Suprapubic skin (tissue), 4 donors: ENCODE measurements around the gene RARS1. TPM values are rescaled to one million over a fixed set of nuclear protein-coding genes. Genes with fewer than 3 reads are reported as not detected.
"Not testable (repeated sequence)": the region's sequence is repeated elsewhere in the genome, so short reads cannot be mapped to it uniquely, and the experiment has no call there.

Experiments
- DNase-seq, 2 donors: peaks; one replicate each; pipeline ENCODE4 v3.0.0-alpha.2; 2019; ENCODE audit warnings: low spot score in 2 of 2
- H3K27ac ChIP-seq: fragments of 200-600 bp; sonication (generic); one replicate; pipeline ENCODE4 v1.5.1; 2019
- H3K27me3 ChIP-seq: fragments of 200-600 bp; sonication (generic); one replicate; pipeline ENCODE4 v1.5.1; 2019
- H3K36me3 ChIP-seq: fragments of 200-600 bp; sonication (generic); one replicate; pipeline ENCODE4 v1.5.1; 2019
- H3K4me1 ChIP-seq: fragments of 200-600 bp; sonication (generic); one replicate; pipeline ENCODE4 v1.5.1; 2019
- H3K4me3 ChIP-seq: fragments of 200-600 bp; sonication (generic); one replicate; pipeline ENCODE4 v1.5.1; 2019; ENCODE audit warnings: mild to moderate bottlenecking
- H3K9me3 ChIP-seq: fragments of 200-600 bp; sonication (generic); one replicate; pipeline ENCODE4 v1.5.1; 2019
- EP300 ChIP-seq: sonication (generic); formaldehyde crosslinking; IDR thresholded peaks from one replicate; pipeline ENCODE4 v1.6.1; 2017; ENCODE audit warnings: antibody characterized with exemption
- POLR2A ChIP-seq, 2 donors: fragments of 450-650 bp; IDR thresholded peaks; one replicate each; pipeline ENCODE4 v1.6.1; 2017; ENCODE audit warnings: antibody characterized with exemption in 2 of 2, mild to moderate bottlenecking in 2 of 2, moderate library complexity in 2 of 2
- POLR2AphosphoS5 ChIP-seq, 3 donors: sonication (generic); formaldehyde crosslinking; IDR thresholded peaks; one replicate each; pipeline ENCODE4 v1.6.1; 2017; ENCODE audit warnings: antibody characterized with exemption in 3 of 3
- WGBS: methylation state at CpG from one replicate; pipeline ENCODE4 v1.1.5; 2018; 5-methylcytosine and 5-hydroxymethylcytosine counted together
- total RNA-seq, 4 donors: library from RNA; depleted of rRNA; stranded (reverse); fragments of >200 nt; gene quantifications; one replicate each; pipeline ENCODE4 v1.1.0, GENCODE V29; 2016
- TF ChIP-seq, protein P1 (sequence below), 2 donors: fragments of 200-600 bp in 1 of 2; fragments of 450-650 bp in 1 of 2; sonication (generic) in 1 of 2; IDR thresholded peaks; one replicate each; pipeline ENCODE4 v1.5.1; 2016 to 2019; ENCODE audit warnings: antibody characterized with exemption in 2 of 2, mild to moderate bottlenecking in 1 of 2, moderate library complexity in 1 of 2

Gene RARS1
- total RNA-seq, 4 donors from 2014 or later, result 58.6 to 129 (median 77.0) TPM

DNA sequence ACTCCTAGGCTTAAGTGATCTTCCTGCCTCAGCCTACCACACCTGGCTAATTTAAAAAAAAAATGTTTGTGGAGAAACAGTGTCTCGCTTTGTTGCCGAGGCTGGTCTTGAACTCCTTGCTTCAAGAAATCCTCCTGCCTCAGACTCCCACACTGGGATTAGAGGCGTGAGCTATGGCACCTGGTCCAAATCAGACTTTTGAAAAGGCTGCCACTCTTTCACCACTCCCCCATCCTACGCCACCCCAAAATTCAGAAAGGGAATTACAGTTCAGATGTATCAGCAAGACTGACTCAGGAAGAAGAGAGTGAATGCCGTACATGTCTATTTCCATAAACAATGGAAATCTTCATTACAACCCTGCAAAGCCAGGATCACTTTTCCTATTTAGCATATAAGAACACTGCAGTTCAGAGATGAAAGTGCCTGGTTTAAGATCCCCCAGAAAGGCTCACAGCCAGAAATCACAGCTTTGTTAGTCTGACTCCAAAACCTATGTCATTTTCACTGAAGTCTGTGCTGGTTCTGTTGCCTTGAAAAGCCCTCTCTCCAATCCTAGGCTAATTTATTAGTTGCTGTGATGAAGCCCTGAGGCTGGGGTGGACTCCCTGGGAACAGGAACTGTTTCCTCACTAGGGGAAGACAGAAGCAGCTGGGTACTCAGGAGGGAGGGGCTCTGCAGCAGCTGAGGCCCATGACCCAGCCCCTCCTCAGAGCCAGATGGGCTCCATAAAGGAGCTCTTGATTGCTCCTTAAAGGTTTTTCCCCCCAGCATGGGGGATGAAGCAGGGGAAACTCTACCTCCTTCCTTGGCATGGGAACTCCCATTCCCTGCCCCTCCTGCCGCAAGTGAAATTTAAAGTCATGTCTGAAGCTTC lies 46.0 kb downstream of the RARS1 start:
- TF ChIP-seq EP300 (no peak), POLR2A (IDR thresholded peaks at IDR 0.05) (no peak), POLR2AphosphoS5 (IDR thresholded peaks at IDR 0.05) (no peak)
- TF ChIP-seq, protein P1, sequence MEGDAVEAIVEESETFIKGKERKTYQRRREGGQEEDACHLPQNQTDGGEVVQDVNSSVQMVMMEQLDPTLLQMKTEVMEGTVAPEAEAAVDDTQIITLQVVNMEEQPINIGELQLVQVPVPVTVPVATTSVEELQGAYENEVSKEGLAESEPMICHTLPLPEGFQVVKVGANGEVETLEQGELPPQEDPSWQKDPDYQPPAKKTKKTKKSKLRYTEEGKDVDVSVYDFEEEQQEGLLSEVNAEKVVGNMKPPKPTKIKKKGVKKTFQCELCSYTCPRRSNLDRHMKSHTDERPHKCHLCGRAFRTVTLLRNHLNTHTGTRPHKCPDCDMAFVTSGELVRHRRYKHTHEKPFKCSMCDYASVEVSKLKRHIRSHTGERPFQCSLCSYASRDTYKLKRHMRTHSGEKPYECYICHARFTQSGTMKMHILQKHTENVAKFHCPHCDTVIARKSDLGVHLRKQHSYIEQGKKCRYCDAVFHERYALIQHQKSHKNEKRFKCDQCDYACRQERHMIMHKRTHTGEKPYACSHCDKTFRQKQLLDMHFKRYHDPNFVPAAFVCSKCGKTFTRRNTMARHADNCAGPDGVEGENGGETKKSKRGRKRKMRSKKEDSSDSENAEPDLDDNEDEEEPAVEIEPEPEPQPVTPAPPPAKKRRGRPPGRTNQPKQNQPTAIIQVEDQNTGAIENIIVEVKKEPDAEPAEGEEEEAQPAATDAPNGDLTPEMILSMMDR (IDR thresholded peaks at IDR 0.05), result no peak
- WGBS, result 65% methylated on average over 6 of the region's 6 CpGs
- Histone ChIP-seq H3K27ac (no peak overlapping the region), H3K4me1 (peaks cover 11% of the 10 kb centered on the region), H3K27me3 (peaks cover 32% of the 10 kb centered on the region), H3K9me3 (no peaks in the 10 kb centered on the region), H3K4me3 (no peak overlapping the region), H3K36me3 (no peaks in the 10 kb centered on the region)
- no peak for DNase-seq

DNA sequence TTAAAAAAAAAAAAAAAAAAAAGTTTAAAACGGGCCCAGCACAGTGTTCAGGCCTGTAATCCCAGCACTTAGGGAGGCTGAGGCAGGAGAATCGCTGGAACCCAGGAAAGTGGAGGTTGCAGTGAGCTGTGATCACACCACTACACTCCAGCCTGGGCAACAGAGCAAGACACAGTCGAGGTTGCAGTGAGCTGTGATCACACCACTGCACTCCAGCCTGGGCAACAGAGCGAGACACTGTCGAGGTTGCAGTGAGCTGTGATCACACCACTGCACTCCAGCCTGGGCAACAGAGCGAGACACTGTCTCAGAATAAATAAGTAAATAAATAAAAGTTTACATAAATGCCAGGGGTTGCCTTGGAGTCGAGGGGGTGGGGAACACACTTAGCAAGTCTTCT lies 48.1 kb downstream of the RARS1 start:
- not testable (repeated sequence) for H3K4me3 ChIP-seq, H3K36me3 ChIP-seq, DNase-seq, H3K4me1 ChIP-seq, H3K27ac ChIP-seq, H3K9me3 ChIP-seq
- 89% methylated on average over 7 of the region's 7 CpGs for WGBS
- peaks cover 24% of the 10 kb centered on the region for H3K27me3 ChIP-seq

DNA sequence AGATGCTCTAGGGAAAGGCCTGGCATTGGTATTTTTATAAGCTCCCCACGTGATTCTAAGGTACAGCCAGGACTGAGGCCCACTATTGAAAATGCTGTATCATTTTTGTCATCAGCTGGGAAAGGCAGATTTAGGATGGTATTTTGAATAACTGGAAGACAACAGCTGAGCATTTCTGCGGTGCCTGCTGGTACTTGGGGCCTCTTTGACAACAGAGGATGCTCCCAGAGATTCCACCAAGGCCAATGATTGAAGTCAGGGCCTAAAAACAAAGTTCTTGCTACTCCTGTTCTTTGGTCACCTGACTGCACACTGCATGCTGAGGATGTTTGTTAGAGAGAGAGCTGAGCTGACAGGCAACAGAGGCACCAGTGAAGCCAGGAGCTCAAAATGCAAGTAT lies 50.9 kb downstream of the RARS1 start:
- H3K27ac ChIP-seq, result no peak overlapping the region
- TF ChIP-seq, protein P1 (IDR thresholded peaks at IDR 0.05), result no peak
- TF ChIP-seq EP300, result no peak
- no peak for TF ChIP-seq POLR2A (IDR thresholded peaks at IDR 0.05)
- no peak for TF ChIP-seq POLR2AphosphoS5 (IDR thresholded peaks at IDR 0.05)
- H3K9me3 ChIP-seq, result no peaks in the 10 kb centered on the region
- no peaks in the 10 kb centered on the region for H3K36me3 ChIP-seq
- no peak for DNase-seq
- no peak overlapping the region for H3K4me3 ChIP-seq
- no peaks in the 10 kb centered on the region for H3K4me1 ChIP-seq
- WGBS, result 60% methylated on average over 2 of the region's 2 CpGs
- H3K27me3 ChIP-seq, result no peaks in the 10 kb centered on the region

DNA sequence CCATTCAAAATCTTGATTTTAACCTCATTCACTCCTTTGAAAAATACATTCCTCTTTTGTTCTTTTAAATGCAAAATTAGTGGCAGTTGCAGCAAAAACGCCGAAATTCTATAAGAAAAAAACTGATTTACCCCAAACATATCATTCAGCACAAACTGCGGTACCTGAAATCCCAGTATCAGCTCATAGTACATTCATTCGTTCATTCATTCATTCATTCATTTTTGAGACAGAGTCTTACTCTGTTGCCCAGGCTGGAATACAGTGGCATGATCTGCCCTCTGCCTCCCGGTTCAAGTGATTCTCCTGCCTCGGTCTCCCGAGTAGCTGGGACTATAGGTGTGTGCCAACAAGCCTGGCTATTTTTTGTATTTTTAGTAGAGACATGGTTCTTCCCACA lies 63.3 kb downstream of the RARS1 start:
- H3K27ac ChIP-seq, result no peak overlapping the region
- peaks cover 13% of the 10 kb centered on the region for H3K36me3 ChIP-seq
- H3K4me1 ChIP-seq, result no peaks in the 10 kb centered on the region
- H3K4me3 ChIP-seq, result no peak overlapping the region
- TF ChIP-seq POLR2AphosphoS5 (IDR thresholded peaks at IDR 0.05) (no peak), EP300 (no peak), POLR2A (IDR thresholded peaks at IDR 0.05) (no peak)
- TF ChIP-seq, protein P1 (IDR thresholded peaks at IDR 0.05), result no peak
- H3K9me3 ChIP-seq, result no peaks in the 10 kb centered on the region
- DNase-seq, result no peak
- WGBS, result 94% methylated on average over 7 of the region's 7 CpGs
- no peaks in the 10 kb centered on the region for H3K27me3 ChIP-seq

DNA sequence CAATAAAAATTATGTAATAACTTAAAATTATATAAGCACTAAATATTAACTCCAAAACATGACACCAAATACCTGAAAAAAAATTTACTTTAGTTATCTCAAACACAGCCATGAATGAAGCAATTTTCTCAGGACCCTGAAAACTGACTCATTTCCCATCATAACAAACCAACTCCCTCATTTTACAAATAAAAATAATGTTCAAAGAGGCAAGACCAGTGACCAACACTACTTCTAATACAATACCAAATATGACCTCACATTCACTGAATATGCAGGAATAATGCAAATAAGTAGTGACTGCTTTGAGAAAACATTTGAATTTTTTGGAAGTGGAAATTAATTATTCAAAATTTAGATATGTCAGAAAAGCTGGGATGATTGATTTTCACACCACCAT lies 64.4 kb downstream of the RARS1 start:
- Histone ChIP-seq H3K9me3 (no peaks in the 10 kb centered on the region), H3K4me3 (no peak overlapping the region), H3K4me1 (no peaks in the 10 kb centered on the region), H3K36me3 (peaks cover 13% of the 10 kb centered on the region), H3K27ac (no peak overlapping the region), H3K27me3 (no peaks in the 10 kb centered on the region)
- TF ChIP-seq POLR2A (IDR thresholded peaks at IDR 0.05) (no peak), EP300 (no peak), POLR2AphosphoS5 (IDR thresholded peaks at IDR 0.05) (no peak)
- TF ChIP-seq, protein P1 (IDR thresholded peaks at IDR 0.05), result no peak
- no peak for DNase-seq
